Activated naive CD4-positive, alpha-beta T cell (primary cell): Measurements from ENCODE around the gene NTPCR.
"Not testable (repeated sequence)": the region's sequence is repeated elsewhere in the genome, so short reads cannot be mapped to it uniquely, and the experiment has no call there.

ENCODE experiments used
- DNase-seq, 4 experiments: peaks; one replicate each; lab custom pipeline; 2025; lab: John Stamatoyannopoulos, UW

Gene NTPCR

GRCh38 chr1:232927166-232927565 is 23.2 kb upstream of the NTPCR start:
- DNase-seq = not testable (repeated sequence)

- no peak for DNase-seq
These were observed 22.4 kb upstream of the NTPCR start for GRCh38 chr1:232927830-232928505.

GRCh38 chr1:232932486-232933425 is 17.7 kb upstream of the NTPCR start:
- DNase-seq = no peak

GRCh38 chr1:232936941-232937340 is 13.5 kb upstream of the NTPCR start:
- no peak for DNase-seq

GRCh38 chr1:232937741-232938375 is 12.6 kb upstream of the NTPCR start:
- no peak for DNase-seq

GRCh38 chr1:232938926-232939325 is 11.5 kb upstream of the NTPCR start:
- no peak for DNase-seq

GRCh38 chr1:232939748-232940147 is 10.7 kb upstream of the NTPCR start:
- no peak for DNase-seq

GRCh38 chr1:232940262-232940661 is 10.1 kb upstream of the NTPCR start:
- DNase-seq = no peak

- no peak for DNase-seq
These were observed 7.8 kb upstream of the NTPCR start for GRCh38 chr1:232942413-232943294.

GRCh38 chr1:232943679-232944252 is 6.6 kb upstream of the NTPCR start:
- no peak for DNase-seq

- DNase-seq = no peak
These were observed 6.1 kb upstream of the NTPCR start for GRCh38 chr1:232944347-232944746.

- DNase-seq = no peak
These were observed 695 bp upstream of the NTPCR start for GRCh38 chr1:232949636-232950196.

GRCh38 chr1:232951180-232951579 is 769 bp downstream of the NTPCR start:
- peak in 1 of 4 experiments; percentile 8 for DNase-seq

- no peak for DNase-seq
These were observed 1.2 kb downstream of the NTPCR start for GRCh38 chr1:232951605-232952004.

GRCh38 chr1:232952514-232953499 is 2.4 kb downstream of the NTPCR start:
- no peak for DNase-seq

GRCh38 chr1:232954594-232955365 is 4.4 kb downstream of the NTPCR start:
- no peak for DNase-seq

- DNase-seq = no peak
These were observed 5.7 kb downstream of the NTPCR start for GRCh38 chr1:232956081-232956480.

GRCh38 chr1:232958067-232958466 is 7.7 kb downstream of the NTPCR start:
- DNase-seq = no peak
